AG10803 (cell line): ENCODE measurements around the gene TNS1.

ENCODE experiments used
- DNase-seq: peaks from one replicate; pipeline ENCODE4 v3.0.0; 2010; ENCODE audit warnings: low read depth
- H3K4me3 ChIP-seq: 2 replicates; pipeline ENCODE4 v1.5.1; 2011; ENCODE audit warnings: mild to moderate bottlenecking, low read length, control low read depth
- CTCF ChIP-seq: conservative IDR thresholded peaks from 2 replicates; pipeline ENCODE4 v1.5.1; 2011; ENCODE audit warnings: mild to moderate bottlenecking, low read length, control low read depth, inconsistent platforms

The TNS1 gene

GRCh38 chr2:217856159-217856558, 146.6 kb downstream of the TNS1 start:
- no peak for DNase-seq
- H3K4me3 ChIP-seq = no peak overlapping the region
- TF ChIP-seq CTCF = no peak

- no peak for TF ChIP-seq CTCF
- no peak overlapping the region for H3K4me3 ChIP-seq
- no peak for DNase-seq
These were observed 147.9 kb downstream of the TNS1 start for GRCh38 chr2:217854684-217855420.

- DNase-seq = no peak
- TF ChIP-seq CTCF = no peak
These were observed 148.8 kb downstream of the TNS1 start for GRCh38 chr2:217853961-217854360.

GRCh38 chr2:217853301-217853881, 149.4 kb downstream of the TNS1 start:
- DNase-seq = peak; percentile 90
- no peak overlapping the region for H3K4me3 ChIP-seq
- TF ChIP-seq CTCF = no peak

More at GRCh38 chr2:217853961-217854360, 148.8 kb downstream of the TNS1 start:
- H3K4me3 ChIP-seq = no peak overlapping the region

- DNase-seq = no peak
- TF ChIP-seq CTCF = no peak
These were observed 150.1 kb downstream of the TNS1 start for GRCh38 chr2:217852555-217853211.

GRCh38 chr2:217851191-217852020, 151.4 kb downstream of the TNS1 start:
- no peak for TF ChIP-seq CTCF
- H3K4me3 ChIP-seq = no peak overlapping the region
- DNase-seq = peak; percentile 95

More at GRCh38 chr2:217852555-217853211, 150.1 kb downstream of the TNS1 start:
- H3K4me3 ChIP-seq = no peak overlapping the region
